ENCODE measurements around the gene FGF11. TPM values are rescaled to one million over a fixed set of nuclear protein-coding genes. Genes with fewer than 3 reads are reported as not detected.

FGF11 gene
- total RNA-seq, 2 donors from 2014 or later, result 4.0 to 8.8 TPM

GRCh38 chr17:7465597-7466275 is 26.4 kb downstream of the FGF11 start:
- H3K27ac ChIP-seq (ENCODE audit: low read depth, low read length), result no peak overlapping the region
- H3K9ac ChIP-seq (ENCODE audit: extremely low read depth, low read length, poor library complexity, severe bottlenecking), result no peak overlapping the region
- no peak for TF ChIP-seq CTCF (conservative IDR thresholded peaks at IDR 0.05)
- Mint-ChIP-seq H3K4me1 (peaks cover 3% of the 10 kb centered on the region), H3K4me3 (no peak overlapping the region), H3K9me3 (no peaks in the 10 kb centered on the region), H3K27ac (no peak overlapping the region), H3K27me3 (ENCODE audit: insufficient read depth) (no peaks in the 10 kb centered on the region), H3K36me3 (ENCODE audit: low read depth) (peaks cover 19% of the 10 kb centered on the region)
- H3K4me3 ChIP-seq (ENCODE audit: low read length), result no peak overlapping the region
- H3K9me3 ChIP-seq (ENCODE audit: control insufficient read depth, low read length), result no peaks in the 10 kb centered on the region
- no peaks in the 10 kb centered on the region for H3K27me3 ChIP-seq (ENCODE audit: control insufficient read depth, insufficient read depth, low read length, poor library complexity, severe bottlenecking)
- peaks cover 11% of the 10 kb centered on the region for H3K36me3 ChIP-seq (ENCODE audit: control insufficient read depth, insufficient read depth, low read length)
- H3K4me1 ChIP-seq (ENCODE audit: control insufficient read depth, insufficient read depth, low read length), result no peaks in the 10 kb centered on the region
- DNase-seq, result no peak
- 96 to 97% methylated on average over 24 to 33 of the region's 33 CpGs for WGBS, 2 experiments (ENCODE audit: insufficient coverage in 1 of 2, insufficient read length in 1 of 2)

- Mint-ChIP-seq H3K27me3 (ENCODE audit: insufficient read depth) (no peaks in the 10 kb centered on the region), H3K27ac (no peak overlapping the region), H3K36me3 (ENCODE audit: low read depth) (peaks cover 19% of the 10 kb centered on the region), H3K4me3 (no peak overlapping the region), H3K4me1 (peaks cover 2% of the 10 kb centered on the region), H3K9me3 (no peaks in the 10 kb centered on the region)
- Histone ChIP-seq H3K4me1 (ENCODE audit: control insufficient read depth, insufficient read depth, low read length) (no peaks in the 10 kb centered on the region), H3K27ac (ENCODE audit: low read depth, low read length) (no peak overlapping the region), H3K9ac (ENCODE audit: extremely low read depth, low read length, poor library complexity, severe bottlenecking) (no peak overlapping the region), H3K36me3 (ENCODE audit: control insufficient read depth, insufficient read depth, low read length) (peaks cover 11% of the 10 kb centered on the region), H3K27me3 (ENCODE audit: control insufficient read depth, insufficient read depth, low read length, poor library complexity, severe bottlenecking) (no peaks in the 10 kb centered on the region), H3K9me3 (ENCODE audit: control insufficient read depth, low read length) (no peaks in the 10 kb centered on the region), H3K4me3 (ENCODE audit: low read length) (no peak overlapping the region)
- WGBS, 2 experiments (ENCODE audit: insufficient coverage in 1 of 2, insufficient read length in 1 of 2), result 95 to 100% methylated on average over 3 to 9 of the region's 9 CpGs
- no peak for DNase-seq
- TF ChIP-seq CTCF (conservative IDR thresholded peaks at IDR 0.05), result no peak
Measured at GRCh38 chr17:7466318-7466638, 27.0 kb downstream of the FGF11 start.

GRCh38 chr17:7466639-7467341 is 27.5 kb downstream of the FGF11 start:
- Histone ChIP-seq H3K9me3 (ENCODE audit: control insufficient read depth, low read length) (no peaks in the 10 kb centered on the region), H3K27ac (ENCODE audit: low read depth, low read length) (no peak overlapping the region), H3K27me3 (ENCODE audit: control insufficient read depth, insufficient read depth, low read length, poor library complexity, severe bottlenecking) (no peaks in the 10 kb centered on the region), H3K4me3 (ENCODE audit: low read length) (no peak overlapping the region), H3K36me3 (ENCODE audit: control insufficient read depth, insufficient read depth, low read length) (peaks cover 11% of the 10 kb centered on the region), H3K9ac (ENCODE audit: extremely low read depth, low read length, poor library complexity, severe bottlenecking) (no peak overlapping the region), H3K4me1 (ENCODE audit: control insufficient read depth, insufficient read depth, low read length) (no peaks in the 10 kb centered on the region)
- Mint-ChIP-seq H3K27ac (peak overlapping the region; percentile 78), H3K9me3 (no peaks in the 10 kb centered on the region), H3K27me3 (ENCODE audit: insufficient read depth) (no peaks in the 10 kb centered on the region), H3K4me3 (no peak overlapping the region), H3K4me1 (no peaks in the 10 kb centered on the region), H3K36me3 (ENCODE audit: low read depth) (peaks cover 19% of the 10 kb centered on the region)
- TF ChIP-seq CTCF (conservative IDR thresholded peaks at IDR 0.05), result no peak
- WGBS, 2 experiments (ENCODE audit: insufficient coverage in 1 of 2, insufficient read length in 1 of 2), result 92 to 97% methylated on average over 13 to 15 of the region's 16 CpGs
- DNase-seq, result no peak

Measured in endodermal cell (in vitro differentiated cells).